ENCODE results near the gene PRAC2.

The PRAC2 gene

DNA sequence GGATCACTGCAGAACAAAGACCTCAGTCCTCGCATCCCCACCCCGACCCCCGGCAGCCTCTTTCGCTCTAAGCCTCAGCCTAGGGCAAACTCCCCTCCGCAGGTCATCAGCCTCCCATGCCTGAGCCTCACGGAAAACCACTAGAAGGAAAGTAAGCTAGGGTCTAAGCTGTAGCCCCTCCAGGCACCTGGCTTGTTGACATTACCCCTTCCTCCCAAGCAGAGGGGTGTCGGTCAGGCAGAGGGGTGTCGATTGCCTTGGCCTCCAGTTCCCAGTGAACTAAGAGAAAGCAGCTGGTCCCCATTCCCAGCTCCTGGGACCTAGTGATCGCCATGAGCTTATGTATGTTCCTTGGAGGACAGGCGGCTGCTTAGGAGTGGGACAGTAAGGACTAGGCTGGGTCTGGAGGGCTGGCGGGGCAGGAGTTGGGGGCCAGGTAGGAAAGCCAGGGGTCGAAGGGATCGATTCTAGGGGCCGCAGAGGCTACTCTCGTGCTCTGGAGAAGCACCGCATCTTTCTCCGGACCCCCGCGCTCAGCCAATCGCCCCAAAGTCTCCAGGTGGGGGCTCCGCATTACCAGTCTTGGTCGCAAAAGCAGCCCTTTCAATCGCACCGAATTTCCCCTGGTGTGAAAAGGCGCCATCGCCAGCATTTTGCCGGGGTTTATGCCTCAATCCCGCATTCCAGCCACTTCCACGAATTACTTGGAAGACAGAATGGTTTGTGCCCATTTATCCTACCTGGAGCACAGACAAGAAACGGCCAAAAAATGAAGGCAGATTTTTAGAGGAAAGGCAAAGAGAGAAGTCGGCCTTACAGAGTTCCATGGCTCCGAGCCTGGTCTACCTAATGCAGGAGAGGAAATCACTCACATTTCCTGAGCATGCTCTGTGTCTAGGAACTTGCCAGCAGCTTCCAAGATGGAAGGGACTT lies 26.9 kb downstream of the PRAC2 start:
- H3K4me3 ChIP-seq (ENCODE audit: low read length), result no peak overlapping the region
- no peak for DNase-seq (ENCODE audit: low read depth, low spot score)

- no peak for DNase-seq (ENCODE audit: low read depth, low spot score)
- H3K4me3 ChIP-seq (ENCODE audit: low read length), result no peak overlapping the region
Observed at GRCh38 chr17:48751172-48751571, 28.2 kb downstream of the PRAC2 start.

- no peak for DNase-seq (ENCODE audit: low read depth, low spot score)
- no peak overlapping the region for H3K4me3 ChIP-seq (ENCODE audit: low read length)
Observed at GRCh38 chr17:48751733-48752398, 28.9 kb downstream of the PRAC2 start.

DNA sequence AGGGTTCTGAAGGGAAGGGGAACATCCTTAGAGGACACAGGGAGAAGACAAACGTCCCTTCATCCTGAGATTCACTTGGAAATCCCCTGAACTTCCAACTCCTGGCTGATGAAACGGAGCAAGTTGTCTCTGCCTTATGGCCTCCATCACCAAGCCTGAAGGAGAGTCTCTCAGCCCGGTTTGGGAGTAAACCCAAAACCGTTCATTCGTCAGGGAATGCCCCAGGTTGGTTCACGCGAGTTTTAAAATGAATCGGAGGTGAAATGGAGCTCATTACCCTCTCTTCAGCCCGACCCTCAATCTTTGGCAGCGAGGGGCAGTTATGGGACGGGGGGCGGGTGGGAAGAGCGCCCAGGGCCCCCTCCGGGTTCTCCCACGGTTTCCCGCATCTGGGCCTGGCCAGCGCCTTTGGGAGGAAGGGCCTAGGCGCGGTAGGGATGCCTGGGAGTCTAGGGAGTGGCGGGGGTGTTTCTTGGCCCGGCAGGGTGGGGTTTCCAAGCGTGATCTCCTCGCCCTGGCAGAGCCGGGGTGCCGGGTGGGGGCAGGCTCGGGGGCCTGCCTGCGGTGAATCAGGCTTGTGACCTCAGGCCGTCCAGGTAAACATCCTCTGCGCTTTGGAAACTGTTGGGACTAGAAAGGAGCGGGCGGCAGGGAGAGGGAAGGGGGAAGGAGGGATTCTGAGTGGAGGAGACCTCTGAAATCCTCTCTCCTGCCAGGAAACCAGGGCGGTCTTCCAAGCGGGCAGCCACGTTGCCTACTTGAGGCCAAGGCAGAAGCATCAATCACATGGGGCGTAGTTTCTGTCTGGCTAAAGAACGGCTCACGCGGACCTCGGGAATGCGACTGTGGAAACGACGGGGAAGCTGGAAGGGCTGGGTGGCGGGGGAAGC lies 29.7 kb downstream of the PRAC2 start:
- no peak for DNase-seq (ENCODE audit: low read depth, low spot score)
- H3K4me3 ChIP-seq (ENCODE audit: low read length), result no peak overlapping the region

DNA sequence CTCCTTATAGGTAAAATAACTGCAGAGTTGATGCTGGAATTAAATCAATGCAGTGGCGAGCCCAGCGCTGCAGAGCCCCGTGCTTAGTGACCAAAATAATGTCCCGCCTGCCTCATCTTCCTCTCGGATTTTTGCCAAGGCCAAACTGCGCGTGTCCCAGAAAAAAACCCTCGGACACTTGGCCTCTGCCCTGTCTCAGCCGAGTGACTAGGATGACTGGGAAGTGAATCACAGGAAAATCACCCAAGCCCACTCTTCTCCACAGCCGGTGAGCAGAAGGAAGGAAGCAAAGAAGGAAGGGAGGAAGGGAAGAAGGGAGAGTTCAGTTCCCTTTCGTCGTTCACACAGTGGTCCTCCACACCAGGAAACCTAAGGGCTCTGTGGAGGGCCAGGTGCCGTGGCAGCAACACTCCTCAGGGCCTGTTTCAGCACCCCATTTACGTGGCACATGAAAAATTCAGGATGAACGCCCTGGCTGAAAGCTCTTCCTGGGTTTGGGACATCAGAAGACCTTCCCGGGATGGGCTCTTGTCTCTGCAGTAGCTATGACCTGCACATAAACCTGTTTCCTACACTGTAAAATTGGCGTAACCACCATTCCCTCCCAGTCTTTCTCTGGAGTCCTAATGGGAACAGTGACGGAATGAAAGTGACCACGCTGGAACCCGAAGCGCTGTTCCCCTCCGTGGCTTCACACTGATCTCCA lies 31.0 kb downstream of the PRAC2 start:
- no peak for DNase-seq (ENCODE audit: low read depth, low spot score)
- no peak overlapping the region for H3K4me3 ChIP-seq (ENCODE audit: low read length)

- no peak for DNase-seq (ENCODE audit: low read depth, low spot score)
Observed at GRCh38 chr17:48754500-48755261, 31.7 kb downstream of the PRAC2 start.

DNA sequence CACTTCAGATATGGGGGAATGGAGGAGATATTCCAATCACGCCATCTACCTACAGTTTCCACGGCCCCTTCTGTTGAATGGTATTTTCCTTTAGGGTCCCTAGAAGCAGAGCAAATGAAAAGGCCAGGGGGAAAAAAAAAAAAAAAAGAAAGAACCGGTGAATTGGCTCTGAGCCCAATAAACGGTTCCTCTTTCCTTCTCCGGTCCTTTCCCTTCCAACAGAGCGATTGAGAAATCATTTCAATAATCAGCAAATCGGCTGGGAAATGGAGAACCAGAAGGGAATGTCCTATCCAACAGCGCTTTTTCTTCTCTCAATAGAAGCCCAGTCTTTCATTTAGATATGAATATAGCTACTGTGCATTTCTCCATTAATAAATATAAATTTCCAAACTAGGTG lies 32.4 kb downstream of the PRAC2 start:
- H3K4me3 ChIP-seq (ENCODE audit: low read length), result no peak overlapping the region
- DNase-seq (ENCODE audit: low read depth, low spot score), result no peak

More at GRCh38 chr17:48754500-48755261, 31.7 kb downstream of the PRAC2 start:
- no peak overlapping the region for H3K4me3 ChIP-seq (ENCODE audit: low read length)

GRCh38 chr17:48756830-48757251 lies 33.9 kb downstream of the PRAC2 start:
- no peak overlapping the region for H3K4me3 ChIP-seq (ENCODE audit: low read length)
- DNase-seq (ENCODE audit: low read depth, low spot score), result no peak

- DNase-seq (ENCODE audit: low read depth, low spot score), result no peak
- H3K4me3 ChIP-seq (ENCODE audit: low read length), result no peak overlapping the region
Observed at GRCh38 chr17:48757524-48757961, 34.6 kb downstream of the PRAC2 start.

- no peak for DNase-seq (ENCODE audit: low read depth, low spot score)
- no peak overlapping the region for H3K4me3 ChIP-seq (ENCODE audit: low read length)
Observed at GRCh38 chr17:48759288-48759687, 36.3 kb downstream of the PRAC2 start.

GRCh38 chr17:48760411-48760810 lies 37.4 kb downstream of the PRAC2 start:
- no peak for DNase-seq (ENCODE audit: low read depth, low spot score)
- no peak overlapping the region for H3K4me3 ChIP-seq (ENCODE audit: low read length)

- DNase-seq (ENCODE audit: low read depth, low spot score), result no peak
- no peak overlapping the region for H3K4me3 ChIP-seq (ENCODE audit: low read length)
Observed at GRCh38 chr17:48761114-48761513, 38.1 kb downstream of the PRAC2 start.

DNA sequence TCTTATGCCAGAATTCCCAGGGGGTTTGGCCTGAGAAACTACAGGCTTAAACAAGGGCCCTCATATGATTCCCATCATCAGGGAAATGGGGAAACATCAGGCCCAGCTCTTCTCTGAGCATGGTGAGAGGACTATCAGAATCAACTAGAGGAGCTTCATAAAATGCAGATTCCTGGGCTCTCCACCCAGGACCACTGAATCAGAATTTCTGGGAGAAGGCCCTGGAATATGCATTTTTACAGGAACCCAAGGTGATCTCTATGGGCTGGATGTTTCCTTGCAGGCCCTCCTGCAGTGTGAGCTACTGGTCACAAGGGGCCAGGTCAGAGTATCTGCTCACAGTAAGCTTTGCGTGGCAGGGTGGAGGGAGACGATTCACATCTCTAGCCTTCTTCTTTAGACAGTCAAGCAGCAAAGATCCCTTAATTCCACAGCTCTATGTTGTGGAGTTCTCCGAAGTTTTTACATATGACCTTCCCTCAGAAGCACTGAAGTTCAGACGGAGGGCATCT lies 44.3 kb downstream of the PRAC2 start:
- no peak for DNase-seq (ENCODE audit: low read depth, low spot score)
- H3K4me3 ChIP-seq (ENCODE audit: low read length), result no peak overlapping the region

- no peak for DNase-seq (ENCODE audit: low read depth, low spot score)
- H3K4me3 ChIP-seq (ENCODE audit: low read length), result no peak overlapping the region
Observed at GRCh38 chr17:48769009-48769675, 46.2 kb downstream of the PRAC2 start.

- DNase-seq (ENCODE audit: low read depth, low spot score), result no peak
- H3K4me3 ChIP-seq (ENCODE audit: low read length), result no peak overlapping the region
Observed at GRCh38 chr17:48770954-48771353, 48.0 kb downstream of the PRAC2 start.

DNA sequence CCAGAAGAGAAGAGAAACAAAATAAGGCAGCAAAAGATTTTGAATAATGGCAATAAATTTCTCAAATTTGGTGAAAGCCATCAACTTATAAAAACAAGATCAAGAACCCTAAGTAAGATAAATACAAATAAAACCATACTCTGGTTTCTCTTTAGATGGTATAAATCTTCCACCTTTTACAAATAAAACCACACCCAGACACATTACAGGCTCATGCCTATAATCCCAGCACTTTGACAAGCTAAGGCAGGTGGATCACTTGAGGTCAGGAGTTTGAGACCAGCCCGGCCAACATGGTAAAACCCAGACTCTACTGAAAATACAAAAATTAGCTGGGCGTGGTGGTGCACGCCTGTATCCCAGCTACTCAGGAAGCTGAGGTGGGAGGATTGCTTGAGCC lies 50.3 kb downstream of the PRAC2 start:
- H3K4me3 ChIP-seq (ENCODE audit: low read length), result no peak overlapping the region
- no peak for DNase-seq (ENCODE audit: low read depth, low spot score)

All from Jurkat, Clone E6-1 (cell line).